Fibroblast of gingiva (primary cell): ENCODE data around the gene FALEC.
"Not testable (repeated sequence)": the region's sequence is repeated elsewhere in the genome, so short reads cannot be mapped to it uniquely, and the experiment has no call there.

ENCODE experiments used
- DNase-seq: peaks from one replicate; pipeline ENCODE4 v3.0.0-alpha.2; 2011; ENCODE audit warnings: low read depth

The FALEC gene

GRCh38 chr1:150574260-150575071 lies 58.9 kb downstream of the FALEC start:
- DNase-seq, result peak; percentile 44

GRCh38 chr1:150575072-150575489 lies 59.5 kb downstream of the FALEC start:
- DNase-seq, result peak; percentile 20

GRCh38 chr1:150575518-150576366 lies 60.2 kb downstream of the FALEC start:
- peak; percentile 60 for DNase-seq

- no peak for DNase-seq
Observed at GRCh38 chr1:150576367-150576711, 60.8 kb downstream of the FALEC start.

GRCh38 chr1:150576794-150577556 lies 61.4 kb downstream of the FALEC start:
- DNase-seq, result peak; percentile 31

GRCh38 chr1:150577557-150578271 lies 62.2 kb downstream of the FALEC start:
- DNase-seq, result peak; percentile 59

- peak; percentile 79 for DNase-seq
Observed at GRCh38 chr1:150578272-150579109, 62.9 kb downstream of the FALEC start.

GRCh38 chr1:150579110-150579944 lies 63.8 kb downstream of the FALEC start, which contains the start of gene MCL1:
MCL1 (minus strand) TSS chr1:150579610; CDS start chr1:150579530, 80 bp downstream.
- DNase-seq, result peak; percentile 98

- DNase-seq, result no peak
Observed at GRCh38 chr1:150579945-150580642, 64.5 kb downstream of the FALEC start.

GRCh38 chr1:150580966-150581365 lies 65.4 kb downstream of the FALEC start:
- DNase-seq, result not testable (repeated sequence)

- DNase-seq, result not testable (repeated sequence)
Observed at GRCh38 chr1:150581437-150581836, 65.9 kb downstream of the FALEC start.

GRCh38 chr1:150581962-150582361 lies 66.4 kb downstream of the FALEC start:
- not testable (repeated sequence) for DNase-seq

- DNase-seq, result no peak
Observed at GRCh38 chr1:150582371-150582770, 66.8 kb downstream of the FALEC start.
